Measurements from ENCODE around the gene FAM151B. TPM values are rescaled to one million over a fixed set of nuclear protein-coding genes. Genes with fewer than 3 reads are reported as not detected.

FAM151B gene
- total and polyA plus RNA-seq, 2 of the 8 experiments (the other 6 are each of a cell fraction or from before 2014, with no cell fraction given): 0.62 to 1.1 TPM

GRCh38 chr5:80509362-80509761 lies 21.5 kb downstream of the FAM151B start:
- Histone ChIP-seq H3K23me2 (ENCODE audit: low read depth, low read length) (no peaks in the 10 kb centered on the region), H4K20me1 (replicated peaks in 1 of 2; ENCODE audit: control insufficient read depth in 1 of 2, insufficient read depth in 2 of 2, low read length in 2 of 2) (no peaks in the 10 kb centered on the region), H3K9me3 (ENCODE audit: insufficient read depth in 2 of 2, low read depth in 1 of 2, low read length in 1 of 2) (no peaks in the 10 kb centered on the region), H3K27ac (ENCODE audit: low read depth, low read length) (no peak overlapping the region), H2BK20ac (ENCODE audit: low read length) (no peak overlapping the region), H4K5ac (ENCODE audit: insufficient read length, low read depth, low read length) (no peak overlapping the region), H3K14ac (ENCODE audit: insufficient read length) (no peak overlapping the region), H3K56ac (replicated peaks; ENCODE audit: insufficient read length, low read depth, low read length) (no peak overlapping the region), H2BK5ac (ENCODE audit: low read depth, low read length) (no peak overlapping the region), H2BK12ac (ENCODE audit: low read depth, low read length) (no peak overlapping the region), H2AFZ (ENCODE audit: low read length) (no peak overlapping the region), H3K23ac (ENCODE audit: insufficient read length) (no peak overlapping the region), H3K4ac (replicated peaks; ENCODE audit: insufficient read length, low read depth, low read length) (no peak overlapping the region), H3K4me2 (ENCODE audit: insufficient read depth in 1 of 2, low read depth in 2 of 2, low read length in 2 of 2) (no peak overlapping the region), H3K79me2 (ENCODE audit: control insufficient read depth in 1 of 2, insufficient read depth in 2 of 2, low read length in 2 of 2) (no peaks in the 10 kb centered on the region), H2BK120ac (replicated peaks; ENCODE audit: low read depth, low read length) (no peak overlapping the region), H3K27me3 (replicated peaks in 1 of 4; ENCODE audit: control insufficient read depth in 3 of 4, extremely low read depth in 1 of 4, insufficient read depth in 3 of 4, low read length in 3 of 4) (no peaks in the 10 kb centered on the region), H4K91ac (replicated peaks; ENCODE audit: insufficient read length, low read length) (no peak overlapping the region), H2BK15ac (ENCODE audit: low read length) (no peak overlapping the region), H3K4me3 (ENCODE audit: extremely low read depth in 1 of 4, insufficient read depth in 2 of 4, low read depth in 3 of 4, low read length in 4 of 4) (no peak overlapping the region), H4K8ac (ENCODE audit: extremely low read depth, insufficient read depth, low read length) (no peak overlapping the region), H3K18ac (ENCODE audit: extremely low read depth, low read length) (no peak overlapping the region), H3K4me1 (replicated peaks in 1 of 4; ENCODE audit: control insufficient read depth in 3 of 4, insufficient read depth in 4 of 4, low read length in 3 of 4) (0 out of 7 replicates have a peak, but pooled peaks cover 0 to 2% (median 0%) of the 10 kb centered on the region in 4 experiments), H3K36me3 (ENCODE audit: control insufficient read depth in 2 of 4, insufficient read depth in 4 of 4, low read length in 3 of 4) (no peaks in the 10 kb centered on the region), H3K79me1 (ENCODE audit: low read depth, low read length) (no peaks in the 10 kb centered on the region), H2AK5ac (ENCODE audit: low read depth, low read length) (no peak overlapping the region), H3K9ac (replicated peaks in 1 of 4; ENCODE audit: extremely low read depth in 1 of 4, low read depth in 3 of 4, low read length in 3 of 4) (no peak overlapping the region)
- WGBS, 2 experiments (ENCODE audit: extremely low coverage in 1 of 2, insufficient coverage in 1 of 2, insufficient read length in 1 of 2, insufficient replicate concordance in 2 of 2, low coverage in 1 of 2, low lambda C conversion rate in 2 of 2, missing lambda C conversion rate in 1 of 2): 89% methylated on average over 4 of the region's 4 CpGs; no CpG with 5 or more reads in 1 of the 2 experiments
- no peak for DNase-seq (ENCODE audit: low read depth in 1 of 2, low spot score in 2 of 2)
- CTCF ChIA-PET (ENCODE audit: partially characterized antibody): interaction anchor here (0.9 to 1.9 kb wide), 2 partner anchors 21 to 26 kb away, joined by 3 to 5 read pairs; no protein-coding TSS in a partner anchor
- FAIRE-seq: no peak
- POLR2A ChIA-PET (ENCODE audit: partially characterized antibody): interaction anchor here (0.8 kb wide), 1 partner anchor 21 kb away, joined by 3 read pairs; no protein-coding TSS in a partner anchor
- TF ChIP-seq GTF2F1 (IDR thresholded peaks at IDR 0.05; ENCODE audit: borderline replicate concordance, low read depth, low read length): no peak
- TF ChIP-seq SIN3A (conservative IDR thresholded peaks at IDR 0.05 in 1 of 2, IDR thresholded peaks at IDR 0.05 in 1 of 2; ENCODE audit: low read depth in 1 of 2, low read length in 2 of 2): no peak
- TF ChIP-seq SIRT6 (IDR thresholded peaks at IDR 0.05; ENCODE audit: low read length): no peak
- no peak for TF ChIP-seq RNF2 (IDR thresholded peaks at IDR 0.05; ENCODE audit: borderline replicate concordance, low read depth, low read length, missing control alignments, poor library complexity, severe bottlenecking)
- no peak for TF ChIP-seq BACH1 (IDR thresholded peaks at IDR 0.05; ENCODE audit: low read length)
- TF ChIP-seq CBX8 (IDR thresholded peaks at IDR 0.05; ENCODE audit: borderline replicate concordance, low read depth, low read length): no peak
- TF ChIP-seq USF2 (IDR thresholded peaks at IDR 0.05; ENCODE audit: low read length): no peak
- no peak for TF ChIP-seq JUND (IDR thresholded peaks at IDR 0.05; ENCODE audit: low read length)
- no peak for TF ChIP-seq HDAC2 (IDR thresholded peaks at IDR 0.05; ENCODE audit: borderline replicate concordance in 1 of 2, low read depth in 2 of 2, low read length in 2 of 2)
- no peak for TF ChIP-seq POLR2A (IDR thresholded peaks at IDR 0.05; ENCODE audit: control extremely low read depth in 1 of 2, low read depth in 2 of 2, low read length in 2 of 2)
- no peak for TF ChIP-seq RAD21 (IDR thresholded peaks at IDR 0.05 in 1 of 2, conservative IDR thresholded peaks at IDR 0.05 in 1 of 2; ENCODE audit: low read depth in 2 of 2, low read length in 2 of 2)
- TF ChIP-seq TCF12 (IDR thresholded peaks at IDR 0.05; ENCODE audit: low read depth, low read length): no peak
